Stimulated activated CD8-positive, alpha-beta memory T cell treated with anti-CD3 and anti-CD28 coated beads, Interleukin-4, amount 100 ng/mL, for 24 hours (primary cell): ENCODE data around the gene NELL1.
"Not testable (repeated sequence)": the region's sequence is repeated elsewhere in the genome, so short reads cannot be mapped to it uniquely, and the experiment has no call there.

Experiments used
- DNase-seq: peaks from one replicate; pipeline ENCODE4 v3.0.0-alpha.2; 2020; ENCODE audit warnings: low read depth

NELL1 gene

DNA sequence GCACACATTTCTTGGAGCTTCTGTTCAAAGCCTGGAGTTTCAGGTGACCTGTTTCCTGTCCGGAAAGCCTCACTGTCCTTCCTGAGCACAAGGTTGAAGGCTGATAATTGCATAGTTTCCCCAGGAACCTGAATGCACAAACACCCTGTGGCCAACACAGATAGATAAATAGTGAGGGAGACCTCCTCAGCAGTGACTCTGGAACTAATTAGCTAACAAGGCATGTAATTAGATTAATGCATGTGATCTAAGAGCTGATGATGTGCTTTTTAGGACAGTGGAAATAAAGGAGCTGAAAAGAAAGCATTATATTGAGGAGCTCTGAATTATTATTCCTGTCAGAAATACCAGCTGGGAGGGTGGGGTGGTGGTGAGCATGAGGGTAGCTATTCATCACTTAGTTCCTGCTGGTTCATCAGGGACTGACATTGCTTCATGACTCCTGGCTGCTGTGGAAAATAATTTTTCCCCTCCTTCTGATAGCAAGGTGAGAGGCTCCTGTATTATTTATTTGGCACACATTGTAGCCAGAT lies 101.1 kb downstream of the NELL1 start:
- no peak for DNase-seq

DNA sequence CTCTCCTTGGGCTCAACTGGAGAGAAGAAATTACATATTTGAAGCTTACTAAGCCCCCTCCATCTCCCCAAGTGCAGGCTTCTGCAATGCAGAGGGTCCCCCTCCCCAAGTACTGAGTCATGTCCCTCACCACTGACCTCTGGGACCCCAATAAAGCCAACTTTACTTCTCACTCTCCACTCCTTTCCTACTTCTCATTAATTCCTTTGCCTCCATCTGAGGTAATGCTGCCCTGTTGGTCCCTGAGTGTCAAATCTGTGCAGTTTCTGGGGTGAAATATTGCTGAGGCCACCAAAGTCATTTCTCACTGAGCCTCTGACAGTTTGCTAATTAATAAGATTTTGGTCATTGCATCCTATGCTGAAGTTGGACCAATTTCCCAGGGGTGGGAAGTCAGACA lies 101.6 kb downstream of the NELL1 start:
- no peak for DNase-seq

DNA sequence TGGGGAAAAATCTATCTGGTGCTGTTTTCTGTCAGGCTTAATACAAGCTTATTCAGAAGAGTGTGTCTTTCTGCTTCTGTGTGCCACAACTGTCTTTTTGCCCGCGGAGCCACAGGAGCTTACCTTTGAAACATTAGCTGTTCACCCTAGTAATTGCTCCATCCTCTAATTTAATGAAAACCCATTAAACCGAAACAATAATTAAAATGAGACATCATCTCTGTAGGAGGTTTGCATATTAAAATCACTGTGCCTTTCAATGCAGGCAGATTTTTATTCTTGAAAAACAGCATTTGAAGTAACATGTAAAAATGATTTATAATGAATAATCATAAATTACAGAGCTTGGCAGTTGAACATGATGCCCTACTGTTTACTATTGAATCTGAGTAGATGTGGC lies 102.3 kb downstream of the NELL1 start:
- DNase-seq: no peak

DNA sequence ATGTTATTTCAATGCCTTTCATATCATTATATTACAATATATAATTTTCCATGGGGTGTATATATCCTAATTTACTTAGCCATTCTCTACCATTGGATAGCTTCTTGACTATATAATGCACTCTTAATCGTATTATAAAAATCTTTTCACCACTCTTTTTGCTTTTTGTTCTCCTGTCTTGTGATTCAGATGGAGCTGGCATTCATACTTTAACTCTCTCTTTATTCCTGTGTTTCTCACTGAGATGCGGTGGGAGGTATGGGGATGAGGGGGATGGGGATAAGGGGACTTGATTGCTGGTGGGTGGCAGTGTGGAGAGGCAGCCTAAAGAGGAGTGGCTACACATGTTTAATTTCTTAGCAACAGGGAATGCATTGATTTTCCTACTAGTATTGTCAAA lies 105.9 kb downstream of the NELL1 start:
- DNase-seq: no peak

DNA sequence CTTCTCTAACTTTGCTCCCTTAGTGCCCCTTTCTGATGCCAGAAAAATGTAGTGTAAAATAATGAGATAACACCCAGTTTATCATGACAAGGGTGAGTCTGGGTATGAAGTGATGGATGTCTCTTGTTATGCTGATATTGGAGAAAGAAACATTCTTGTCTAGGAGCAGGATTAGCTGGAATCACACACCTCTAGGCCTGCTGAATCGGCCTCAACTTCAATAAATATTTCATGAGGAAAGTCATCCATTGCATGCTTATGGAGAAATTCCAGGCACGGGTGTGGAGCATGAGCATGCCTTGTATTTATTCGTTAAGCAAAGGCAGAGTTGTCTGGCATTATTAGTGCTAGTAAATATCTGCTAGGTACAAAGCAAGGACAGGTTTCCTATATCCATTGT lies 113.4 kb downstream of the NELL1 start:
- DNase-seq: no peak

DNA sequence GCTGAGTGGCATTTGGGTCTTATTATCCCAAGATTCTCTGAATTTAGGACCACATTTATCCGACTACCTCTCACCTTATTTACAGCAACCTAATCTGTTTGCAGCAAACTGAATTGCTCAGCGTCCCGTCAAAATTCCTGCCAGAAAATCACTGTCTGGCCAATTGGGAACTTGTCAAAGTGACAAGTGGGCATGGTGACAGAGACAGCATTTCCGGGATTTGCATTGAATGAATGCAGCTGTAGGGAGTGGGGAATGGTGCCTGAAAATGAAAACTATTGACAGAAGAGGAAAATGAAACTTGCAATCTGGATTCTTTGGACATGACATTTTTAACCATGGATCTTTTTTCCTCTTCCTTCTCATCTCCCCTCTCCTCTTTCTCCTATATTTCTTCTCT lies 113.8 kb downstream of the NELL1 start:
- DNase-seq: no peak

DNA sequence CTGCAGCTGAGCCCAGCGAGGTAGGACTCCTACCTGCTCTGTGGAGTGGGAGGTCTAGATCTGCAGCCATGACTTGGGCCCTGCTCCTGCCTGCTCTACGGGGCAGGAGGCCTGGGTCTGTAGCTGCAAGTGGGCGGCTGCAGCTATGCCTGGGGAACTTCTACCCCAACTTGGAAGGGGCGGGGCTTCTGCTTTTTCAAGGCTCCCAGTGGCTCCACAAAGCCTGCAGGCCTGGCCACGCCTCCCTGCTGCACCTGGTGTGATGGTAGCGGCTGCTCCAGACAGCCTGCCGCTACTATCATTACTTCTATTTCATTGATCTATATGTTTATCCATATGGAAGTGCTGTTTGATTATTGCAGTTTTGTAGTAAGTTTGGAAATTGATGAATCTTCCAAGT lies 121.2 kb downstream of the NELL1 start:
- no peak for DNase-seq

DNA sequence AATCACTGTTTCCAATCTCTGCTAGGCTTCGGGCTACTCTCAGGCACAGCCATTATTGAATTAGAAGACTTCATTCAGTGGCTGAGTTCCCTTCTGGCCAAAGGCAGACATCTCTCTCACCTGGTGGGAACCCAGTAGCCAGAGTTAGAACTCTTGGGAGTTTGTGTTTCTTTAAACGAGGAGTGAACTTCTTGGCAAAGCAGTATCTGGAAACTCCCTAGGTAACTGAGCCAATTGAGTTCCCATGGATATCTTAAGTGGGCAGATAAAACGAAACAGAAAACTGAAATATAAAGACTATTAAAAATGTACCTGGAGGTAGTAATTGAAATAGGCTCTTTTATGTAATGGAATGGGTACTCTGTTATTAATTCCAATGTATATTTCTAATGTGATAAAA lies 125.6 kb downstream of the NELL1 start:
- no peak for DNase-seq

DNA sequence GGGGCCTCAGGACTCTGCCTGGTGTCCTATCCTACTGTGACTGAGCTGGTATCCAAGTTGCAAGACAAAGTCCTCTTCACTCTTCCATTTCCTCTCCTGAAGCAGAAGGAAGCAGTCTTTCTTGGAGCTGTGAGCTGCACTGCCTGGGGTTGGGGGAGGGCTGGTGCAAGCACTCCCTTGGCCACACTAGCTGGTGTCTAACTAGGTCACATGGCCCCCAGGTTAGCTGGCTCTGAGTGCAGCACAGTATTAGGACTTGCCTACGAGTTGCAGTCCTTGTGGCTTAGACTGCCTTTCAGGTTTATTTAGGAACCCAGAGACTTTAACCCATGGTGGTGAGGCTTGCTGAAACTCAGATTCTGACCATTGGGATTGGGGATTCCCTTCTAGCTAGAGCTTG lies 138.9 kb downstream of the NELL1 start:
- DNase-seq: no peak

DNA sequence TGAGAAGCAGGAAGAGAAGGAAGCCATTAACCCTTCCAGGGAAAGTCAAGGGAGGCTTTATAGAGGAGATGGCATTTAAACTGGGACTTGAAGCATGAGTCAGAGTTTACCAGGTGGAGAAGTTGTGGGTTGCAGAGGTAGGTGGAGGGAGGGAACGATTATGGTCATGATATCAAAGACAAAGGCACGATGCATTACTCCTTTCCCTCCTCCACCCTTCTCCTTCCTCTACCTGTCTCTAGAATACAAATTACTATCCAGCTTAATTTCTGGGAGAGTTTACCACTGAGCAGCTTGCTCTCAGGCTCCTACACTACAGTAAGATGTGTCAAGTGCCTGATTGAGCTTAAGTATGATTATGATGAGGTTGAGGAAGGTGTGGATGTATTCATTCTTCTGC lies 151.7 kb downstream of the NELL1 start:
- no peak for DNase-seq

DNA sequence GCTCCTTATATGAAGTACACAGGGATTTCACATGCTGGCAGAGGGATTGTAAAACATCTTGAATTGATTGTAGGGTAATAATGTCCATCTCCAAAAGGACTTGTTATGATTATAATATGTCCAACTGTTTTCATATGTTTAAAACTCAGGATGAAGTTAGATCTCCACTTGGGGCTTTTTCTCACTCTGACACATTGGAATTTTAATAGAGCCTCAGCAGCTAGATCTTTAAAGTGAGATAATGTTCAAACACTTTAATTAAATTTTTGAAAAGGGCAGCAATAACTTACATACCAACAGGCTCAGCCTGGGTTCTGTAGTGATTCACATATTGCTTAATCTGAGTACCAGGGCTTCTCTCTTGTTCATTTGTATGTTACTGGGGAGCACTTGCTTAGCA lies 152.1 kb downstream of the NELL1 start:
- no peak for DNase-seq

DNA sequence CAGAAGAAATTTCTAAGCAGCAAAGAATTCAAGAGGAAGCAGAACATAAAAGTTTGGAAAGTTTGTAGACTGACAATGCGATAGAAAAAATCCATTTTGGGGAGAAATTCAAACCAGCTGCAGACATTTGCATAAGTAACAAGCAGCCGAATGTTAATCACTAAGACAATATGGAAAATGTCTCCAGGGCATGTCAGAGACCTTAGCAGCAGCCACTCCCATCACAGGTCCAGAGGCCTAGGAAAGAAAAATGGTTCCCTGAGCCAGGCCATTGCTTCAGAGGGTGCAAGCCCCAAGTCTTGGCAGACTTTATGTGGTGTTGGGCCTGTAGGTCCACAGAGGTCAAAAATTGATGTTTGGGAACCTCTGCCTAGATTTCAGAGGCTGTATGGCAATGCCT lies 155.4 kb downstream of the NELL1 start:
- DNase-seq: no peak

DNA sequence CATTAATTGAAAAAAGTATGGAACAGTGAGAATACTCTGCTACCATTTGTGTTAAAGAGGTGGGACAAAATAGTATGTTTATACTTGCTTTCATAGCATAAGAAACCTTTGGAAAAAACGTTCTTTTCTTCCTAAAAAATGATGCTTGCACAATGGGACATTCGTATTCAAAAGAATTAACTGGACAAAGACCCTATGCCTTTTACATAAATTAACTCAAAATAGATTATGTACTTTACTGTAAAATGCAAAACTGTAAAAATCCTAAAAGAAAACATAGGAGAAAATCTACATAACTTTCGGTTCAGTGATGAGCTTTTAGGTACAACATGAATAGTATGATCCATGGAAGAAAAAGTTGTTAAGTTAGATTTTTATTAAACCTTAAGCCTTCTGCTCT lies 166.2 kb downstream of the NELL1 start:
- DNase-seq: no peak

DNA sequence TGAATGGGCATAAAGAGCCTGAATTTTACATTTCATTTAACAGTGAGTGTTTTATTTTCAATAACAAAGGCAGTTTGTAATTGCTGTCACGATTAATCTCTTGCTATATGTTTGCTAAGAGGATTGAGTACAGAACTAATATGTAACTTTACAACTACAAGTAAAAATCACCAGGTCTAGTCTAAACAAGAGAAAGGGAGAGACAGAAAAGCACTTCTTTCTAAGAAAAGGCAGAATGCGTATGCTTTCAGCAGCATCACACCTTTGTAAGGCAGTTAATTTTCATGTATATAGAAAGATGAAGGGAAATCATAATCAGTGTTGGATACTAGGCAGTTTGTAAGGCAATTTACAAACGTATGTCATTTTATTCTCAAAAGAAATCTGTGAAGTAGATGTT lies 169.8 kb downstream of the NELL1 start:
- DNase-seq: no peak

DNA sequence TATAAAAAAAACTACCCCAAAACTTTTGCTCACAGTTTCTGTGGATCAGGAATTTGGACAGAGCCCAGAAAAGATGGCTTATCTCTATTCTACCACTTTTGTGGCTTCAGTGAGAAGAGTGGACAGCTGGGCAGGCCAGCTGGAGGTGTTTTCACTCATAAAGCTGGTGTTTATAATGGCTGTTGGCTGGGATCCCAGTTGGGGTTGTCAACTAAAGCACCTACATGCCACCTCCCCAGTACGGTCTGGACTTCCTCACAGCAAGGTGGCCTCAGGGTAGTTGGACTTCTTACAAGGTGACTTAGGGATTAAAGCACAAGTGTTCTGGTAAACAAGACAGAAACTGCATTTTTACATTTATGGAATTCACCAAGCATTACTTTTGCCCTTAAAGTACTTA lies 171.0 kb downstream of the NELL1 start:
- DNase-seq: no peak

DNA sequence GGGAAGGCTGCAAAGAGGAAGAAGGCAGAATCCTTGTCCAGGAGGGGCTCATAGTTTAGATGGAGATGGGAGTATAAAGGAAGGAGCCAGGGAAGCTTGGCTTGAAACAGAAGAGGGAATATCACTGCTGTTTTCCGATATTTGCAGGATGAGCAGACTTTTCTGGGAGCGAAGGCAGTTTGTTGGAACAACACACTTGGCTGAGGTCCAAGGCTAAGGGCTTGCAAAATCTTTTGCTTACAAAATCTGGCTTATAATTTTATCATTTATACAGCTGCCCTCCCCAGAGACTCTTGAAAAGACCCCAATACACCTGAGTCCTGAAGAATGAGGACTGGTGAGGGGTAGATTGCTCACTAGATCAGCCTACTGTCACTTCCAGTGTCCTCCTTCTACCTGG lies 174.8 kb downstream of the NELL1 start:
- no peak for DNase-seq

DNA sequence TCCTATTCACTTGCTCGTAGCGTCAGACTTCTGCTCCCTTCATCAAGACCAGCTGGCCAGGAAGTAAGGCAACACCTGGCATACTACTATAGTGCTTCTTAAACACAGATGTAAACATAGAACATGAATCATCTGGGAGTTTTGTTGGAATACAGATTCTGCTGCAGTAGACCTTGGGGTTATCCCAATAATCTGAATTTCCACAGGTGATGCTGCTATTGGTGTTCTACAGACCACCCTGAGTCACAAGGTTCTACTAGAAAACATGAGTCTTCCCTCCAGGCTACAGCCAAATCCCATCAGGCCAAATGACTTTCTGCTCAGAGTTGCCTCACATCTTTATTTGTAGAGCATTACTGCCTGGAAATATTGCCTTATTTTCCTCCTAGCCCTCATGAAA lies 175.2 kb downstream of the NELL1 start:
- no peak for DNase-seq

DNA sequence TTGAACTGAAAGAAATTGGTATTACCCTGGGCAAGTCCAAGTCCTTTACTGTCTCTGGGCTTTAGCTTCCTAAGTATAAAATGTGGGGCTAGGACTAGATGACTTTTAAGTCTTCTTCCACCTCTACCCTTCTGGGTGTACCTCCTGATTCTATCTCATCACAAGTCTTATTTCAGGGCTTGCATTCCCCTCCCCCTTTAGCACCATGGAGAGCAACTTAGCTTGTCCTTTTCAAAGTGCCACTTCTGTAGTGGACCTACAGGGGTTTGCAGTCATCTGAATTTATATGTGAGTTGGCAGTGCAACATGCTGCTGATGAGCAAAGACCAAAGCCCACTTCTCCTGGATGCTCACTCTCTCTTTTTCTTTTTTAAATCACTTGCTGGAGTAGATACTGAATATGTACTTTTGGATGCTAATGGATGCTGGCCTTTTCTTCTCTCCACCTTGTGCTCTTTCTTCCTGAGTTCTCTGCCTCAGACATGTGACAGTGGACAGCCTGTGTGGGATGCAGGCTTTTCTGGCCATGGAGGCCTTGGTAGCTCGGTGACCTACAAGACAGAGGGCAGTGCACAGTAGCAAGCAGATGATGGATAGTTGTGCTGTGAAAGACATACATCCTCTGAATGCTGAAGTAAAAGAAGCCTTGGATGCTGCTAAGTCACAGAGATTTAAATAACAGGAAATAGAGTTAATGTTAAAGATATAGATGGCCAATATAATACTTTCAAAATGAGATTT lies 185.0 kb downstream of the NELL1 start:
- no peak for DNase-seq

DNA sequence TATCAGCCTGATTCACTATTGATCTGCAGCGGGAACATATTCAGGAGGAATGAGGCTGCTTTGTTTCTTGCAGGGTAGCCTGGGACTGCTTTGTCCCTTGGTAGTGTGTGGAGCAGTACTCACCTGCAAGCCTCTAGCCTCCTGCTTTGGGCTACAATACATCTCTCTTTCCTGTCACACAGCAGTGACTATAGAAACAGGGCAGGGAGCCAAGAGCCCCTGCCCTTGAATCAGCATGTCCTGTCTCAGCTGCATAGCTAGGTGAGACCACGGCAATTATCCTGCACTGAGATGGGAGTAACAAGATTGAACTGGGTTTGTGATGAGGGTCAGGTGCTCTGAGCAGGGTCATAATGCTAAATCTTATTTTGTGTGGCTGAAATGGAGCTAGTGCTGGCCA lies 191.9 kb downstream of the NELL1 start:
- no peak for DNase-seq

DNA sequence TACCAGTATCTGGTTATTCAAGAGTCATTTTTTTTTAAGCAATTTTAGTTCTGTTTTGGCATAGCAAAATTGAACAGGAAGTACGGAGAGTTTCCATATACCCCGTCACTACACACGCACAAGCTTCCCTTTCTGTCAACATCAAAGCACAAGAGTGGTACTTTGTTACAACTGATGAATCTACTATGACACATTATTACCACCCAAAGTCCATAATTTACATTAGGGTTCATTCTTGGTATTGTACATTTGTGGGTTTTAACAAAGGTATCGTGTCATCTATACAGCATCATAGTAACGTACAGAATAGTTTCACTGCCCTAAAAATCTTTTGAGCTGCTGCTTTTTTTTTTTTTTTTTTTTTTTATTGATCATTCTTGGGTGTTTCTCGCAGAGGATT lies 192.9 kb downstream of the NELL1 start:
- DNase-seq: not testable (repeated sequence)

DNA sequence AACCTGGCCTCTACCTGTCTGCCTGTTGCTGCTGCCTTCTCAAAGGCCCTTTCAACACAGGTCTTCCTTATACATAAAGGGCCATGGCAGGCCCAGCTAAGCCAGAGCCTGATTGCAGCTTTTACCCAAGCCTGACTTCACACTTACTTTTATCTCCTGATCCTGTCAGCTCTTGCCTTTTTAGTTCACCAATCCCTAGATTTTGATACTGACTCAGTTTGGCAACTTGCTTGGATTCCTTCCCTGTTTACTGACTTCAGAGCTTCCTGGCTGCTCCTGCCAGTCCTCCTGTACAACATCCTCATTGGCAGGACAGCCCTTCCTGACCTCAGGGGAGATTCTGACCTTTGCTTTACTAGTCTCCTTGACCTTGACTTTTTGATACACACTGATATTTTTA lies 195.2 kb downstream of the NELL1 start:
- no peak for DNase-seq

DNA sequence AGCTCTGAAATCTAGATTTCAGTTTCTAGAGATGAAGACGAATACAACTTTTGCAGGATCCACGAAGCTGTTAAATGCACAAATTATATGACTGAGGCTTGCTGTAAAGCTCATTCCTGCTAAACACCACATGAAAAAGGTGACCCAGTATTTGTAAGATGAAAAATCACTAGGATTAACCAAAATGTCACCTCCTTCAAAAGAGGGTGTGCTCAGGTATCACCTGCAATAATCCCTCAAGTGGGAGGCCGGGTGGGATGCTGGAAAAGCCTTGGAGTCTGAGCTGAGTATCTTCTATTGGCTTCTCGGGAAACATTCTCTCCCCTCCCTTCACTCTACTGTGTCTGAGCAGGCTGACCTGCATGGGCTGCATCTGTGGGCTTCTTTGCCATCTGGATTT lies 195.8 kb downstream of the NELL1 start:
- no peak for DNase-seq

DNA sequence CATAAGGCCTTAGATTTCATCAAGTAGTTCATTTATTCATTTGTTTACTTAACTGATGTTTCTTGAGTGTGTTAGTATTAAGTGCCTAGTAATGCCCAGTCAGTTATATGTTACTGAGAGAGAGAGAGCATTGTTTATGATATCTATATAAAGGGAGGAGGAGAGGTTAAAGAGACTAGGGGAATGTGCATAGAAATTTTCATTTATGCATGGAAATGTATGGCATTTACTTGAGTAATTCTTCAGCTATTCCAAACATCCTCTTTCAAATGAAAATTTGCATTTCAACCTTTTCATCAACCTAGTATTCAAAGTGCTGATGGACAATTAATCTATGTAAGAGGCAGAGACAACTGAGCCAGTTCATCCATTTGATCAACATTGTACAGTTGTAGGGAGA lies 199.7 kb downstream of the NELL1 start:
- DNase-seq: no peak

DNA sequence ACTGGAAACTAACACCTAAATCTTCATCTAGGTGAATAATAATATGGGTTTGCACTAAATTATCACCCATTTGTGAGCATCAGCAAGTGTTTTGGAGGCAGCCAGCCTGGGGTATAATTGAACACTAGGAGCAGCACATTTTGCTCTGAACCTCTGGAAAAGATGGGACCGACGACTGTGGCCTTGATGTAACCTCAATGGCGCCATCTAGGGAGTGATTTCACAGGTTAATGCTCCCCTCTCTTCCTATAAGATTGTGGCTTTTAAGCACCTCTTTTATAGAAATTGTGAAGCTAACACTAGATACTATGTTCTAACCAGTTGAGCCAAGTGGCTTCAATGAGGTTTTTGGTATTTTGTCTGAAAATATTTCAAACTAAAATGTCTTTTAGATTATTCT lies 203.7 kb downstream of the NELL1 start:
- DNase-seq: no peak

DNA sequence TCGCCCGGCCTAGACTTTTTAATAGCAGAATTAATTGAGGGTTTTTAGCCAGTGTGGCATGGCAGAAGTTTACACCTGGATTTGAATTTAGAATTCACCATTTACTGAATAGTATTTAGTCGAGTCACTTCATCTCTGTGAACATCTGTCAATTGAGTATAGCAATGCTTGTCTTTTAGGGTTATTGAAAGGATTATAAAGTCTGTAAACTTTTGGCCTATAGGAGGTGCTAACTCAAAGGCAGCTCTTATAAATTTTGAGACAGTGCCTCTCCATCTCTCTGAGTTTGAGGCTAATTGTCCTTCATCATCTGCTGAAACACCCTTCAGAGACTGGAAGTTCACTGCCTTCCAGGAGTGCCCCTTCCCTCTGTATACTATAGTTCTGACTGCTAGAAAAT lies 205.0 kb downstream of the NELL1 start:
- no peak for DNase-seq
